Mesothelial cell of epicardium (in vitro differentiated cells): Measurements from ENCODE around the gene CCDC88C. TPM values are rescaled to one million over a fixed set of nuclear protein-coding genes. Genes with fewer than 3 reads are reported as not detected.
"Not testable (repeated sequence)": the region's sequence is repeated elsewhere in the genome, so short reads cannot be mapped to it uniquely, and the experiment has no call there.

Experiments used
- DNase-seq, 2 experiments: peaks; one replicate each; pipeline ENCODE4 v3.0.0; 2021; ENCODE audit warnings: low spot score in 2 of 2; ENCODE audit not compliant: unreplicated experiment in 2 of 2
- H3K27ac Mint-ChIP-seq: 2 replicates; pipeline ENCODE4 v1.8.0; 2021; ENCODE audit warnings: mixed read lengths
- H3K27me3 Mint-ChIP-seq: 2 replicates; pipeline ENCODE4 v1.8.0; 2021; ENCODE audit warnings: low read depth, mixed read lengths
- H3K36me3 Mint-ChIP-seq: 2 replicates; pipeline ENCODE4 v1.8.0; 2021; ENCODE audit warnings: mixed read lengths
- H3K4me1 Mint-ChIP-seq: 2 replicates; pipeline ENCODE4 v1.8.0; 2021; ENCODE audit warnings: mixed read lengths
- H3K4me3 Mint-ChIP-seq: 2 replicates; pipeline ENCODE4 v1.8.0; 2021; ENCODE audit warnings: mild to moderate bottlenecking, moderate library complexity, mixed read lengths
- H3K9me3 Mint-ChIP-seq: 2 replicates; pipeline ENCODE4 v1.8.0; 2021; ENCODE audit warnings: mixed read lengths
- CTCF ChIP-seq: fragments of 200-600 bp; sonication (generic); IDR thresholded peaks from one replicate; pipeline ENCODE4 v1.5.0; 2021; ENCODE audit warnings: antibody characterized with exemption; ENCODE audit not compliant: unreplicated experiment
- total RNA-seq: library from RNA; stranded (reverse); gene quantifications from 3 replicates; pipeline ENCODE4 v1.2.1, GENCODE V29; 2021

Gene CCDC88C
- total RNA-seq, 1 donor from 2014 or later: 23.7 TPM

- H3K27ac Mint-ChIP-seq: no peak overlapping the region
These were observed 7.5 kb downstream of the CCDC88C start for GRCh38 chr14:91409928-91410718.

GRCh38 chr14:91409240-91409639 is 8.4 kb downstream of the CCDC88C start:
- not testable (repeated sequence) for H3K9me3 Mint-ChIP-seq, H3K27ac Mint-ChIP-seq, DNase-seq, H3K4me3 Mint-ChIP-seq, H3K27me3 Mint-ChIP-seq, H3K36me3 Mint-ChIP-seq
- H3K4me1 Mint-ChIP-seq: peaks cover 20% of the 10 kb centered on the region

More at GRCh38 chr14:91409928-91410718, 7.5 kb downstream of the CCDC88C start:
- no peak overlapping the region for H3K4me3 Mint-ChIP-seq
- no peaks in the 10 kb centered on the region for H3K9me3 Mint-ChIP-seq
- H3K27me3 Mint-ChIP-seq: peaks cover 11% of the 10 kb centered on the region
- no peak for DNase-seq
- H3K4me1 Mint-ChIP-seq: peaks cover 26% of the 10 kb centered on the region
- H3K36me3 Mint-ChIP-seq: peaks cover 5% of the 10 kb centered on the region
- TF ChIP-seq CTCF: no peak

- H3K27me3 Mint-ChIP-seq: peaks cover 5% of the 10 kb centered on the region
- H3K9me3 Mint-ChIP-seq: no peaks in the 10 kb centered on the region
- no peak for DNase-seq
- H3K27ac Mint-ChIP-seq: no peak overlapping the region
- no peak overlapping the region for H3K4me3 Mint-ChIP-seq
- peaks cover 5% of the 10 kb centered on the region for H3K36me3 Mint-ChIP-seq
- TF ChIP-seq CTCF: no peak
- peaks cover 28% of the 10 kb centered on the region for H3K4me1 Mint-ChIP-seq
These were observed 10.6 kb downstream of the CCDC88C start for GRCh38 chr14:91406982-91407381.

- H3K9me3 Mint-ChIP-seq: no peaks in the 10 kb centered on the region
- peaks cover 28% of the 10 kb centered on the region for H3K4me1 Mint-ChIP-seq
- peaks cover 5% of the 10 kb centered on the region for H3K27me3 Mint-ChIP-seq
- DNase-seq: no peak
- H3K36me3 Mint-ChIP-seq: peaks cover 5% of the 10 kb centered on the region
- H3K27ac Mint-ChIP-seq: no peak overlapping the region
- TF ChIP-seq CTCF: no peak
- H3K4me3 Mint-ChIP-seq: no peak overlapping the region
These were observed 11.2 kb downstream of the CCDC88C start for GRCh38 chr14:91406451-91406850.

GRCh38 chr14:91405724-91406435 is 11.7 kb downstream of the CCDC88C start:
- Mint-ChIP-seq H3K4me1 (peaks cover 23% of the 10 kb centered on the region), H3K4me3 (no peak overlapping the region), H3K9me3 (no peaks in the 10 kb centered on the region), H3K36me3 (peaks cover 5% of the 10 kb centered on the region), H3K27me3 (peaks cover 5% of the 10 kb centered on the region), H3K27ac (no peak overlapping the region)
- TF ChIP-seq CTCF: no peak
- no peak for DNase-seq

GRCh38 chr14:91405241-91405721 is 12.3 kb downstream of the CCDC88C start:
- Mint-ChIP-seq H3K9me3 (no peaks in the 10 kb centered on the region), H3K36me3 (peaks cover 5% of the 10 kb centered on the region), H3K27ac (no peak overlapping the region), H3K4me3 (no peak overlapping the region), H3K27me3 (peaks cover 5% of the 10 kb centered on the region), H3K4me1 (peaks cover 17% of the 10 kb centered on the region)
- no peak for DNase-seq
- TF ChIP-seq CTCF: no peak
